Measurements from ENCODE around the gene MTFP1.
A peak's percentile ranks its signal among the peaks of the same experiment; 100 is the strongest.

Gene MTFP1

DNA sequence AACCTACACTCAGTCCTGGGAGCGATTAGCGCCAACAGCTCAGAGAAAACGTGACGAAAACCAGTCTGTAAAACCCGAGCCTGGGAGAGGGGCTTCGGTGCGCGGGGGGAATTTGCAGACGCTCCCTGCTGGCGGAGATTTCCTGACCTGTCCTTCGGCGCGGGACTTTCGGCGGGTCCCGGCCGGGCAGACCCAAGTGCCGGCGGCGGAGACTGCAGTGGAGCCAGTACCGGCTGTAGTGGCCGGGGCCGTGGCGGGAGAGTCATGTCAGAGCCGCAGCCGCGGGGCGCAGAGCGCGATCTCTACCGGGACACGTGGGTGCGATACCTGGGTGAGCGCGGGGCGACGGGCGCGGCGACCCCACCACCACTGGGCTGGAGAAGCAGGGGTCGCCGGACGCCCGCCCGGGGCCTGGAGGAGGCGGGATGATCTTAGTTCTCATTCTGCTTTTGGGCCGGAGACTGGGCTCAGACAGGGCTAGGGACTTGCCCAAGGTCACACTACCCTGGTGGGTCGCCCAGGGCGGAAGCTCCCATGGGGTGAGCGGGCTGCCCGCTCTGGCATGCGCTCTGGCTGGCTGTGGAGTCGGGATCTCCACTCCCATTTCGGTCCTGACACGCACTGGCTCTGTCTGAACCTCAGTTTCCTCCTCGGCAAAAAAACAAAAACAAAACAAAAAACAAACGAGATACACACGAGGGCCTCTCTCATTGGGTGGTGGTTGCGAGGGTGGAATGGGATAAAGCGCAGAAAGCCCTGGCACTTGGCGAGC lies at the start of gene MTFP1:
Gene MTFP1, plus strand, starts transcription at position 153 of the 772 bp plus-strand sequence. Its CDS starts 112 bp downstream, at position 265.
- Histone ChIP-seq H3K27ac (peak within 1 kb of the TSS; percentile 88), H3K36me3 (peaks cover 38% of the 10 kb centered on the region), H3K9ac (peak within 1 kb of the TSS; percentile 89), H3K27me3 (no peaks in the 10 kb centered on the region), H3K4me3 (peak within 1 kb of the TSS; percentile 96), H3K4me2 (peak within 1 kb of the TSS; percentile 88), H3K9me3 (no peaks in the 10 kb centered on the region), H3K4me1 (peaks cover 51% of the 10 kb centered on the region), H4K20me1 (peaks cover 20% of the 10 kb centered on the region)
- TF ChIP-seq Cebpa-rat (IDR thresholded peaks at IDR 0.05) = no peak

GRCh38 chr22:30380011-30380410 lies 45.6 kb upstream of the MTFP1 start:
- Histone ChIP-seq H3K4me3 (no peak overlapping the region), H4K20me1 (no peaks in the 10 kb centered on the region), H3K27me3 (no peaks in the 10 kb centered on the region), H3K4me2 (peak overlapping the region; percentile 39; the same call in 1 of the 2 replicates), H3K36me3 (peaks cover 62% of the 10 kb centered on the region; the same call in 1 of the 2 replicates), H3K27ac (0 out of 2 replicates have a peak overlapping the region, but pooled peaks have one; percentile 49), H3K4me1 (peaks cover 17% of the 10 kb centered on the region), H3K9ac (peak overlapping the region; percentile 19; the same call in 1 of the 2 replicates), H3K9me3 (no peaks in the 10 kb centered on the region)
- TF ChIP-seq Cebpa-rat (IDR thresholded peaks at IDR 0.05) = no peak

DNA sequence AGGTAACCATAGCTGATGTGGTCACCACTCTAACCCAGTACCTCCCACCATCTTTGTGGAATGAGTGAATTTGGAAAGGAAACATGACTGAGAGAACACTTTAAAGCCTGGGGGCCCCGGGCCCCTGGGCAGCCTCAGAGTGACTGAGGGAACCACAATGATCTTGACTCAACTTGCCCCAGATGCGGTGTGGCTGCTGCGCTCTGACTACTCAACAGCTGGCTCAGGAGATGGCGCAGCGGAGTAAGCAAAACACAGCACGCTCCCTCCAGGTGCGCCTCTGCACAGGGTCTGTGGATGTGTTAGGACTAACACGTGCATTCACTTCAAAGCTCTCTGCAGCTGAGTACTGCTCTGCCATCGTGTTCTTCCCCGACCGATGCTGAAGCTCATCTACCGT lies 44.3 kb upstream of the MTFP1 start:
- no peak overlapping the region for H3K9ac ChIP-seq
- no peaks in the 10 kb centered on the region for H4K20me1 ChIP-seq
- no peaks in the 10 kb centered on the region for H3K27me3 ChIP-seq
- H3K27ac ChIP-seq = no peak overlapping the region
- no peak for TF ChIP-seq Cebpa-rat (IDR thresholded peaks at IDR 0.05)
- no peaks in the 10 kb centered on the region for H3K9me3 ChIP-seq
- H3K36me3 ChIP-seq = peaks cover 58% of the 10 kb centered on the region; the same call in 1 of the 2 replicates
- no peak overlapping the region for H3K4me2 ChIP-seq
- H3K4me3 ChIP-seq = no peak overlapping the region
- peaks cover 22% of the 10 kb centered on the region for H3K4me1 ChIP-seq

- TF ChIP-seq Cebpa-rat (IDR thresholded peaks at IDR 0.05) = no peak
- Histone ChIP-seq H3K36me3 (peaks cover 49% of the 10 kb centered on the region; the same call in 1 of the 2 replicates), H3K27me3 (no peaks in the 10 kb centered on the region), H4K20me1 (no peaks in the 10 kb centered on the region), H3K4me2 (no peak overlapping the region), H3K9ac (no peak overlapping the region), H3K9me3 (no peaks in the 10 kb centered on the region), H3K4me1 (peaks cover 27% of the 10 kb centered on the region), H3K4me3 (no peak overlapping the region), H3K27ac (no peak overlapping the region)
Measured at GRCh38 chr22:30382340-30382739, 43.2 kb upstream of the MTFP1 start.

DNA sequence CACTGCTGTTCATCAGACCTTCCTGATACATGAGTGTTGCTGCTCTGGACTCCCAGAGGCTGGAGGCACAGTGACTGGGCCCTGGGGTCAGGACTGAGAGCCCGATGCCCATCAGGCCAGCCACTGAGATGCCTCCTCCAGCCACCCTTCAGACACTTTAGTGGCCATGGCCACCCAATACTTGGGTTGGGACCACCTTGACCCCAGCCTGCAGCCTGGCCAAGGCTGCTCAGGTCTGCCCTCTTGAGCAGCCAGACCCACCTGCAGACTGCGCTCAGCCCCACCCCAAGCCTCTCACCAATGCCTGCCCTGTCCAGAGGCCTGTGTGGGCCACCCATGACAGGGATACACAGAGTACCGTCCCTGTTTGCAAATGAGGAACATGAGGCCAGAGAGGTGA lies 42.5 kb upstream of the MTFP1 start:
- Histone ChIP-seq H3K4me1 (peaks cover 27% of the 10 kb centered on the region), H3K9ac (no peak overlapping the region), H4K20me1 (no peaks in the 10 kb centered on the region), H3K4me3 (no peak overlapping the region), H3K9me3 (no peaks in the 10 kb centered on the region), H3K27me3 (no peaks in the 10 kb centered on the region), H3K27ac (no peak overlapping the region), H3K4me2 (no peak overlapping the region), H3K36me3 (peaks cover 42% of the 10 kb centered on the region; the same call in 1 of the 2 replicates)
- TF ChIP-seq Cebpa-rat (IDR thresholded peaks at IDR 0.05) = no peak

GRCh38 chr22:30385942-30386341 lies 39.6 kb upstream of the MTFP1 start:
- no peak overlapping the region for H3K27ac ChIP-seq
- H3K9ac ChIP-seq = no peak overlapping the region
- no peak for TF ChIP-seq Cebpa-rat (IDR thresholded peaks at IDR 0.05)
- H3K9me3 ChIP-seq = no peaks in the 10 kb centered on the region
- no peaks in the 10 kb centered on the region for H3K27me3 ChIP-seq
- no peak overlapping the region for H3K4me3 ChIP-seq
- no peaks in the 10 kb centered on the region for H4K20me1 ChIP-seq
- H3K36me3 ChIP-seq = peaks cover 27% of the 10 kb centered on the region; the same call in 1 of the 2 replicates
- H3K4me1 ChIP-seq = peaks cover 18% of the 10 kb centered on the region
- H3K4me2 ChIP-seq = peak overlapping the region; percentile 90

- Histone ChIP-seq H4K20me1 (no peaks in the 10 kb centered on the region), H3K9me3 (no peaks in the 10 kb centered on the region), H3K27me3 (no peaks in the 10 kb centered on the region), H3K9ac (peak overlapping the region; percentile 81), H3K4me3 (peak overlapping the region; percentile 82), H3K4me1 (peaks cover 24% of the 10 kb centered on the region), H3K4me2 (peak overlapping the region; percentile 90), H3K27ac (peak overlapping the region; percentile 81), H3K36me3 (peaks cover 22% of the 10 kb centered on the region; the same call in 1 of the 2 replicates)
- no peak for TF ChIP-seq Cebpa-rat (IDR thresholded peaks at IDR 0.05)
Measured at GRCh38 chr22:30386608-30386959, 39.0 kb upstream of the MTFP1 start.

DNA sequence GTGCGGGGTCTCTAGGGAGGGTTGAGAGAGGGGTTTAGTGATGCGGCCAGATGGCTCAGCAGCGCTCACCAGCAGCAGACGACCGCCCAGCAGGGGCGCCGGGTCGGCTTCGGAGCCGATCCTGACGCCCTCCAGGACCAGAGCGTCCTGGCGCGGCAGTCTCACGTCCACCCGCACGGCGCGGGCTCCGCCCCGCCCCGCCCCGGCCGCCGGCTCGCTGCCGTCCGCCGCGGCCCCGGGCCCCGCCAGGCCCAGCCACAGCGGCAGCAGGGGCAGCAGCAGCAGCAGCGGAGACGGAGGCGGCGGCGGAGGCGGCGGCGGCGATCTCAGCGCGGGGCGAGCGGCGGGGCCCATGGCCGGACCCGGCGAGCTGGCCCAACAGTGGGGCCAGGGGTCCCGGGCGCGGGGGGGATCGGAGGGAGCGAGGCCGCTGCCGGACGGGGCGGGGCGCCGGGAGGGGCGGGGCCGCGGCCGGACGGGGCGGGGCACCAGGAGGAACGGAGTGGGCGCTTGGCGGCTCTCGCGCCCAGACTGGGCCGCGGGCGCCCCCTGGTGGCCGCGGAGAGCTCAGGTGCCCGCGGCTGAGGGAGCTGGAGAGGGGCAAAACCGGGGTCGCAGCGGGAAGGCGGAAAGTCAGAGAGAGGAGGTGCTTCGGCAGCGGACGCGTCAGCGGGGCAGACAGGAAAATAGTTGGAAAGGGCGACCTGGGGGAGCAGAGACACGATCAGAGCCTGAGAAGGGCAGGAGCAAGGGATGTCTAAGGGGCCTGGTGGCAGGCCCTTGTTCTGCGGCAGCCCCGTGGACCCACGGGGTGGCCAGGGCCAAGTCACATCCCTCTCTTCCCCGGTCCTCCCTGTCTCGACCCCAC lies 38.4 kb upstream of the MTFP1 start, which contains the start of gene RNF215:
Gene RNF215, minus strand, starts transcription at position 452 of the 868 bp plus-strand sequence. Its CDS starts 98 bp downstream, at position 354.
- peaks cover 18% of the 10 kb centered on the region; the same call in 1 of the 2 replicates for H3K36me3 ChIP-seq
- H4K20me1 ChIP-seq = no peaks in the 10 kb centered on the region
- H3K4me3 ChIP-seq = peak within 1 kb of the TSS; percentile 82
- H3K4me2 ChIP-seq = peak within 1 kb of the TSS; percentile 90
- peak within 1 kb of the TSS; percentile 81 for H3K27ac ChIP-seq
- peaks cover 31% of the 10 kb centered on the region for H3K4me1 ChIP-seq
- no peaks in the 10 kb centered on the region for H3K9me3 ChIP-seq
- no peak for TF ChIP-seq Cebpa-rat (IDR thresholded peaks at IDR 0.05)
- peak within 1 kb of the TSS; percentile 81 for H3K9ac ChIP-seq
- no peaks in the 10 kb centered on the region for H3K27me3 ChIP-seq

- H3K4me3 ChIP-seq = no peak overlapping the region
- H3K27ac ChIP-seq = peak overlapping the region; percentile 66
- H3K27me3 ChIP-seq = no peaks in the 10 kb centered on the region
- H4K20me1 ChIP-seq = no peaks in the 10 kb centered on the region
- no peaks in the 10 kb centered on the region for H3K36me3 ChIP-seq
- H3K9me3 ChIP-seq = no peaks in the 10 kb centered on the region
- H3K4me1 ChIP-seq = peaks cover 48% of the 10 kb centered on the region
- no peak for TF ChIP-seq Cebpa-rat (IDR thresholded peaks at IDR 0.05)
- H3K9ac ChIP-seq = peak overlapping the region; percentile 9; the same call in 1 of the 2 replicates
- H3K4me2 ChIP-seq = peak overlapping the region; percentile 66
Measured at GRCh38 chr22:30390974-30391691, 34.4 kb upstream of the MTFP1 start.
